A549 (cell line): ENCODE data around the gene VGLL1.

Experiments
- BHLHE40 ChIP-seq: IDR thresholded peaks from 2 replicates; pipeline ENCODE4 v1.6.1; 2012; ENCODE audit warnings: low read depth, low read length, inconsistent platforms
- EP300 ChIP-seq, 2 experiments: fragments of >200 bp; sonication (Bioruptor Twin); formaldehyde crosslinking; IDR thresholded peaks; 2 replicates in 1 of 2; 3 replicates in 1 of 2; pipeline ENCODE4 v1.6.1; 2016 to 2017
- KDM5A ChIP-seq: fragments of 200-600 bp; sonication (generic); IDR thresholded peaks from 2 replicates; pipeline ENCODE4 v1.6.1; 2016; ENCODE audit warnings: antibody characterized with exemption, mild to moderate bottlenecking
- POLR2A ChIP-seq: IDR thresholded peaks from 2 replicates; pipeline ENCODE4 v1.6.1; 2012; ENCODE audit warnings: mild to moderate bottlenecking, low read length
- POLR2AphosphoS2 ChIP-seq: conservative IDR thresholded peaks from 2 replicates; pipeline ENCODE4 v1.6.1; 2012; ENCODE audit warnings: low read length, improper control_type of control experiment, inconsistent platforms
- RAD21 ChIP-seq, 2 experiments: fragments of >200 bp in 1 of 2; sonication (Bioruptor Twin) in 1 of 2; formaldehyde crosslinking in 1 of 2; IDR thresholded peaks in 1 of 2; conservative IDR thresholded peaks in 1 of 2; 2 replicates in 1 of 2; 3 replicates in 1 of 2; pipeline ENCODE4 v1.6.1; 2012 to 2018; ENCODE audit warnings: inconsistent platforms in 1 of 2
- RARB ChIP-seq: fragments of 250-450 bp; sonication (Bioruptor Pico); IDR thresholded peaks from 2 replicates; pipeline ENCODE4 v1.8.0; 2021; ENCODE audit warnings: mild to moderate bottlenecking, moderate library complexity
- SMC3 ChIP-seq: fragments of >200 bp; sonication (Bioruptor Twin); formaldehyde crosslinking; IDR thresholded peaks from 3 replicates; pipeline ENCODE4 v1.6.1; 2018; ENCODE audit warnings: inconsistent platforms
- SREBF2 ChIP-seq: fragments of 450-650 bp; IDR thresholded peaks from 2 replicates; pipeline ENCODE4 v1.6.1; 2014; ENCODE audit warnings: mild to moderate bottlenecking, moderate library complexity
- ZC3H11A ChIP-seq: fragments of 450-650 bp; IDR thresholded peaks from 2 replicates; pipeline ENCODE4 v1.6.1; 2014; ENCODE audit warnings: antibody characterized with exemption, mild to moderate bottlenecking
- TF ChIP-seq, protein P1 (sequence below): fragments of >200 bp; sonication (Bioruptor Twin); formaldehyde crosslinking; IDR thresholded peaks from 3 replicates; pipeline ENCODE4 v1.5.1; 2016
- TF ChIP-seq, protein P2 (sequence below): fragments of 450-650 bp; IDR thresholded peaks from 2 replicates; pipeline ENCODE4 v1.6.1; 2014; ENCODE audit warnings: antibody characterized with exemption

DNA sequence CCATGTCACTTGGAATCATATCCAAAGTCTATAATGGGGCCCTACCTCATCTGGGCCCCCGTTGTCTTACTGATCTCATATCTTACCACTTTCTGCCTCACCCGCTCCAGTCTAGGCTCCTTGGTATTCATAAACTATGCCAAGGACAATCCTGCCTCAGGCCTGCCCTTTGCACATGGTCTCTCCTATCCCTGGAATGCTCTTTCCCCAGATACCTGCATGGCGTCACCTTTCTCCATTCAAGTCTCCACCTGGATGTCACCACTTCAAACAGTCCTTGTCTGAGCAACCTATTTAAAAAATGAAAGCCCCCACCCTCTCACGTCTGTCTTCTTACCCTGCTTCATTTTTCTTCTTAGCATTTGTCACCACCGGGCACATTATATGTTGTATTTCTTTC is 8.2 kb downstream of the VGLL1 start:
- TF ChIP-seq POLR2A (no peak), KDM5A (no peak), RARB (CRISPR knock-in tag) (no peak), RAD21 (conservative IDR thresholded peaks at IDR 0.05 in 1 of 2, IDR thresholded peaks at IDR 0.05 in 1 of 2) (no peak), SREBF2 (no peak), POLR2AphosphoS2 (no peak), BHLHE40 (no peak), SMC3 (no peak), ZC3H11A (no peak), EP300 (IDR thresholded peaks at IDR 0.05) (no peak)
- TF ChIP-seq, protein P1, sequence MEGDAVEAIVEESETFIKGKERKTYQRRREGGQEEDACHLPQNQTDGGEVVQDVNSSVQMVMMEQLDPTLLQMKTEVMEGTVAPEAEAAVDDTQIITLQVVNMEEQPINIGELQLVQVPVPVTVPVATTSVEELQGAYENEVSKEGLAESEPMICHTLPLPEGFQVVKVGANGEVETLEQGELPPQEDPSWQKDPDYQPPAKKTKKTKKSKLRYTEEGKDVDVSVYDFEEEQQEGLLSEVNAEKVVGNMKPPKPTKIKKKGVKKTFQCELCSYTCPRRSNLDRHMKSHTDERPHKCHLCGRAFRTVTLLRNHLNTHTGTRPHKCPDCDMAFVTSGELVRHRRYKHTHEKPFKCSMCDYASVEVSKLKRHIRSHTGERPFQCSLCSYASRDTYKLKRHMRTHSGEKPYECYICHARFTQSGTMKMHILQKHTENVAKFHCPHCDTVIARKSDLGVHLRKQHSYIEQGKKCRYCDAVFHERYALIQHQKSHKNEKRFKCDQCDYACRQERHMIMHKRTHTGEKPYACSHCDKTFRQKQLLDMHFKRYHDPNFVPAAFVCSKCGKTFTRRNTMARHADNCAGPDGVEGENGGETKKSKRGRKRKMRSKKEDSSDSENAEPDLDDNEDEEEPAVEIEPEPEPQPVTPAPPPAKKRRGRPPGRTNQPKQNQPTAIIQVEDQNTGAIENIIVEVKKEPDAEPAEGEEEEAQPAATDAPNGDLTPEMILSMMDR, result no peak
- TF ChIP-seq, protein P2, sequence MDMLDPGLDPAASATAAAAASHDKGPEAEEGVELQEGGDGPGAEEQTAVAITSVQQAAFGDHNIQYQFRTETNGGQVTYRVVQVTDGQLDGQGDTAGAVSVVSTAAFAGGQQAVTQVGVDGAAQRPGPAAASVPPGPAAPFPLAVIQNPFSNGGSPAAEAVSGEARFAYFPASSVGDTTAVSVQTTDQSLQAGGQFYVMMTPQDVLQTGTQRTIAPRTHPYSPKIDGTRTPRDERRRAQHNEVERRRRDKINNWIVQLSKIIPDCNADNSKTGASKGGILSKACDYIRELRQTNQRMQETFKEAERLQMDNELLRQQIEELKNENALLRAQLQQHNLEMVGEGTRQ, result no peak
